ENCODE results near the gene ADGRE2. TPM values are rescaled to one million over a fixed set of nuclear protein-coding genes. Genes with fewer than 3 reads are reported as not detected.

ADGRE2 gene
- total RNA-seq, 4 donors from 2014 or later: 0.26 to 2.2 (median 0.65) TPM

DNA sequence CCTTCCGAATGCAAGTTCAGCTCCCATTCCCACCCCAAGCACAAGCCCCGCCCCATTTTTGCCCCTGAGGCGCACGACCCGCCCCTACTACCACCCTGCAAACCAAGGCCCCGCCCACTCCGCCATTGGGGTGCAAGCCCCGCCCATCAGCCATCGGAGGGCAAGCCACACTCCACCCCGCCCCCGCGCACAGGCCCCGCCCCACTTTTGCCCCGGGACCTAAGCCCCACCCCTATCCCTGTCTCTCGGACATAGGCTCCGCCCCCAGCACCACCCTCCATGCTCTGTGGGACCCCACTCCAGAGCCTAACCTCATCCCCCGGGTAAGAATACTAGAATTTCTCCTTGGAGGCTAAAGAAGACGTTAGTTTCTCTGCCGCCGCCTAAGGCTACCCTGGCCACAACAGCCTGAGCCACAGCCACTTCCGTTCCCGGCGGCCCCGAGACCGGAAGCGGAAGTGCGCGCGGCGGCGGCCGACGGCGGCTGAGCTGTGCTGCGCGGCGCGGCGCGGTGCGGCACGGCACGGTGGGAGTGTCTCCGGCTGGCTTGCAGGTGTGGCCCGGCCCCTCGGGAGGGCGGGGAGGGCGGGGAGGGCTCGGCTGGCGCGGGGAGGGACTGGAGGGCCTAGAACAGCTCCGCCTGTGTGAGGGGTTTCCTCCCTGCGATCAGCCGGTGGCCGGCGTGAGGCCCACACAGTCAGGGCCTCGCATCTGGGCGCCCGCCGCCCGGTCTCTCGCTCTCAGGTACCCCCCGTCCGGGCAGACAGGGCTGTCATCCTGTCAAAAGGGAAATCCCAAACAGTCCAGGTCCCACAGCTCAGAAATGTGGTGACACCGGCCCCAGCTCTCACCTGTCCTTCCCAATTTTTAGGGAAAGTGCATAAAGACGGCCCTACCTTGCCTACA is 88.5 kb downstream of the ADGRE2 start, which contains the start of gene ZNF333:
TSS of gene ZNF333 (plus strand) at position 451 of the 906 bp plus-strand sequence. CDS start 3,444 bp downstream, outside the sequence.
- TF ChIP-seq, protein P1, sequence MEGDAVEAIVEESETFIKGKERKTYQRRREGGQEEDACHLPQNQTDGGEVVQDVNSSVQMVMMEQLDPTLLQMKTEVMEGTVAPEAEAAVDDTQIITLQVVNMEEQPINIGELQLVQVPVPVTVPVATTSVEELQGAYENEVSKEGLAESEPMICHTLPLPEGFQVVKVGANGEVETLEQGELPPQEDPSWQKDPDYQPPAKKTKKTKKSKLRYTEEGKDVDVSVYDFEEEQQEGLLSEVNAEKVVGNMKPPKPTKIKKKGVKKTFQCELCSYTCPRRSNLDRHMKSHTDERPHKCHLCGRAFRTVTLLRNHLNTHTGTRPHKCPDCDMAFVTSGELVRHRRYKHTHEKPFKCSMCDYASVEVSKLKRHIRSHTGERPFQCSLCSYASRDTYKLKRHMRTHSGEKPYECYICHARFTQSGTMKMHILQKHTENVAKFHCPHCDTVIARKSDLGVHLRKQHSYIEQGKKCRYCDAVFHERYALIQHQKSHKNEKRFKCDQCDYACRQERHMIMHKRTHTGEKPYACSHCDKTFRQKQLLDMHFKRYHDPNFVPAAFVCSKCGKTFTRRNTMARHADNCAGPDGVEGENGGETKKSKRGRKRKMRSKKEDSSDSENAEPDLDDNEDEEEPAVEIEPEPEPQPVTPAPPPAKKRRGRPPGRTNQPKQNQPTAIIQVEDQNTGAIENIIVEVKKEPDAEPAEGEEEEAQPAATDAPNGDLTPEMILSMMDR (IDR thresholded peaks at IDR 0.05): peak in 1 of 4 experiments; percentile 39
- peak; percentile 60 for TF ChIP-seq POLR2A (IDR thresholded peaks at IDR 0.05)
- intact Hi-C loops (cut with DNase I; ENCODE audit: low total_unique reads): no loop called here
- Histone ChIP-seq H3K9me3 (no peaks in the 10 kb centered on the region), H3K36me3 (no peaks in the 10 kb centered on the region), H3K27me3 (no peaks in the 10 kb centered on the region), H3K27ac (peak within 1 kb of the TSS; percentile 96 to 98), H3K4me1 (no peaks in the 10 kb centered on the region), H3K4me3 (peak within 1 kb of the TSS; percentile 67 to 79)
- peak; percentile 95 to 98 for DNase-seq

DNA sequence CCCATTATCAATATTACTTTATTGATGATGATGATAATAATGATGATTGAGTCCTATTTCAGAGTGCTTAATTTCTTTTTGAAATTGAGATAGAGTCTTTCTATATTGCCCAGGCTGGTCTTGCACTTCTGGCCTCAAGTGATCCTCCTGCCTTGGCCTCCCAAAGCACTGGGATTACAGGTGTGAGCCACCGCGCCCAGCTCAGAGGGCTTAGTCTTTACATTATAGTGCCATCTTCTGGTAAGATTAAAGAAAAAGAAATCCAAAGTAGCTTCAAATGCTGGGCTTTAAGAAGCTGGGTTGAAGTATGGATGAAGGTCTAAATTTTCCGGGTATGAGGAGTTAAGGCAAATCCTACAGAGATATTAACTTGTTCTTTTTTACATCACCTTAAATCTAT is 91.9 kb downstream of the ADGRE2 start:
- TF ChIP-seq, protein P1 (IDR thresholded peaks at IDR 0.05): no peak
- TF ChIP-seq POLR2A (IDR thresholded peaks at IDR 0.05): no peak
- intact Hi-C loops (cut with DNase I; ENCODE audit: low total_unique reads): no loop called here
- no peaks in the 10 kb centered on the region for H3K9me3 ChIP-seq
- no peaks in the 10 kb centered on the region for H3K4me1 ChIP-seq
- DNase-seq: no peak
- H3K4me3 ChIP-seq: no peak overlapping the region
- no peak overlapping the region for H3K27ac ChIP-seq
- H3K36me3 ChIP-seq: no peaks in the 10 kb centered on the region
- no peaks in the 10 kb centered on the region for H3K27me3 ChIP-seq

DNA sequence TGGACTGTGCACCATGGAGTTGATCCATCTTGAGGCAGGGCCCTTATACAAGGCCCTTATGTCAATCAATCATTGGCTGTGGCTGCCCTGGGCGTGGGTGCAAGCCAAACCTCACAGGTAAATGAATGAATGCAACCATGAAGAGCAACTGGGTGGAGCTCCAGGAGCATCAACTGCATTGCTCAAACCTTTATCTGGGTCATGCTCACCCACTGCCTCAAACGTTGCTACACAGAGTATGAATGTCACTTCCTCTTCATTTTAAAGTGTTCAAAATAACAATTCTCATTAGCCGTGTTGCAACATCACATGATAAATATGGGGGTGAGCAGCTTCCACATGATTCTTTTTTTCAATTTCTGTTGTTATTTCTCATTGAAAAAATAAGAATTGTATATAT is 94.9 kb downstream of the ADGRE2 start:
- intact Hi-C loops (cut with DNase I; ENCODE audit: low total_unique reads): no loop called here
- H3K4me3 ChIP-seq: no peak overlapping the region
- no peaks in the 10 kb centered on the region for H3K27me3 ChIP-seq
- no peak for DNase-seq
- H3K9me3 ChIP-seq: no peaks in the 10 kb centered on the region
- no peak overlapping the region for H3K27ac ChIP-seq
- H3K4me1 ChIP-seq: no peaks in the 10 kb centered on the region
- TF ChIP-seq, protein P1 (IDR thresholded peaks at IDR 0.05): no peak
- no peak for TF ChIP-seq POLR2A (IDR thresholded peaks at IDR 0.05)
- no peaks in the 10 kb centered on the region for H3K36me3 ChIP-seq

Small RNA genes within 50 kb of the gene (small RNA-seq; reads per million reads assigned to genes)
- gene AC005255.1: not detected

Other genes starting within 250 kb of the ADGRE2 start
- 10 to 100 TPM in 3 of 4 donors, 1 to 10 TPM in 1; 4.6 to 68.2 (median 33.9) TPM for gene TECR, start 249.0 kb downstream of the ADGRE2 start, total RNA-seq
- gene NDUFB7, start 206.5 kb downstream of the ADGRE2 start, total RNA-seq: 100 to 1,000 TPM; 119 to 543 (median 221) TPM
- gene CLEC17A, start 195.5 kb downstream of the ADGRE2 start, total RNA-seq: under 1 TPM in 1 of 4 donors, not detected in 3; 0.55 TPM
- under 1 TPM in 1 of 4 donors, not detected in 3; 0.14 TPM for gene ADGRE3, start 103.7 kb downstream of the ADGRE2 start, total RNA-seq
- 10 to 100 TPM; 18.8 to 61.8 (median 44.3) TPM for gene ZNF333, start 88.5 kb downstream of the ADGRE2 start, total RNA-seq
- not detected for gene OR7A5, start 56.6 kb upstream of the ADGRE2 start, total RNA-seq
- not detected for gene OR7C1, start 56.6 kb upstream of the ADGRE2 start, total RNA-seq
- not detected for gene OR7A10, start 70.4 kb upstream of the ADGRE2 start, total RNA-seq
- not detected for gene OR7A17, start 107.6 kb upstream of the ADGRE2 start, total RNA-seq
- not detected for gene OR7C2, start 162.9 kb upstream of the ADGRE2 start, total RNA-seq
- under 1 TPM in 1 of 4 donors, not detected in 3; 0.41 TPM for gene SLC1A6, start 201.3 kb upstream of the ADGRE2 start, total RNA-seq

Measured in uterus (tissue), 4 donors.